Adipocyte (in vitro differentiated cells): ENCODE data around the gene RNF150.

Experiments
- DNase-seq: peaks from one replicate; pipeline ENCODE4 v3.0.0-alpha.2; 2015; ENCODE audit warnings: low read depth
- H3K27me3 ChIP-seq: replicated peaks from 2 replicates; pipeline ENCODE4 v1.7.0; 2013; ENCODE audit warnings: mild to moderate bottlenecking, low read length, moderate library complexity; ENCODE audit not compliant: control insufficient read depth, insufficient read depth
- H3K36me3 ChIP-seq: 2 replicates; pipeline ENCODE4 v1.7.0; 2013; ENCODE audit warnings: low read length, mild to moderate bottlenecking, moderate library complexity; ENCODE audit not compliant: control insufficient read depth, insufficient read depth, severe bottlenecking
- H3K4me1 ChIP-seq: 2 replicates; pipeline ENCODE4 v1.7.0; 2013; ENCODE audit warnings: mild to moderate bottlenecking, low read length, moderate library complexity; ENCODE audit not compliant: control insufficient read depth, insufficient read depth
- H3K4me3 ChIP-seq: 2 replicates; pipeline ENCODE4 v1.7.0; 2013; ENCODE audit warnings: mild to moderate bottlenecking, low read length, moderate library complexity
- H3K9ac ChIP-seq: 2 replicates; pipeline ENCODE4 v1.7.0; 2013; ENCODE audit warnings: mild to moderate bottlenecking, low read length, moderate library complexity
- H3K9me3 ChIP-seq: 2 replicates; pipeline ENCODE4 v1.7.0; 2013; ENCODE audit warnings: mild to moderate bottlenecking, low read length, moderate library complexity; ENCODE audit not compliant: control insufficient read depth

RNF150 gene

GRCh38 chr4:141101511-141101910 is 31.8 kb downstream of the RNF150 start:
- no peak overlapping the region for H3K4me3 ChIP-seq
- H3K27me3 ChIP-seq: no peaks in the 10 kb centered on the region
- H3K36me3 ChIP-seq: no peaks in the 10 kb centered on the region
- no peaks in the 10 kb centered on the region for H3K9me3 ChIP-seq
- H3K4me1 ChIP-seq: peaks cover 7% of the 10 kb centered on the region
- no peak overlapping the region for H3K9ac ChIP-seq
- DNase-seq: no peak

- H3K4me1 ChIP-seq: peaks cover 7% of the 10 kb centered on the region
- DNase-seq: peak; percentile 40
- H3K27me3 ChIP-seq: no peaks in the 10 kb centered on the region
- H3K4me3 ChIP-seq: no peak overlapping the region
- H3K36me3 ChIP-seq: no peaks in the 10 kb centered on the region
- no peak overlapping the region for H3K9ac ChIP-seq
- H3K9me3 ChIP-seq: peaks cover 3% of the 10 kb centered on the region
Measured at GRCh38 chr4:141099326-141099725, 33.9 kb downstream of the RNF150 start.

GRCh38 chr4:141098163-141098562 is 35.1 kb downstream of the RNF150 start:
- no peak for DNase-seq
- no peak overlapping the region for H3K4me3 ChIP-seq
- peaks cover 7% of the 10 kb centered on the region for H3K4me1 ChIP-seq
- H3K27me3 ChIP-seq: no peaks in the 10 kb centered on the region
- no peaks in the 10 kb centered on the region for H3K36me3 ChIP-seq
- H3K9ac ChIP-seq: no peak overlapping the region
- peaks cover 10% of the 10 kb centered on the region for H3K9me3 ChIP-seq

GRCh38 chr4:141090473-141090872 is 42.8 kb downstream of the RNF150 start:
- Histone ChIP-seq H3K27me3 (no peaks in the 10 kb centered on the region), H3K4me3 (no peak overlapping the region), H3K9ac (no peak overlapping the region), H3K4me1 (no peaks in the 10 kb centered on the region), H3K9me3 (peaks cover 10% of the 10 kb centered on the region), H3K36me3 (no peaks in the 10 kb centered on the region)
- no peak for DNase-seq

- no peaks in the 10 kb centered on the region for H3K9me3 ChIP-seq
- peaks cover 18% of the 10 kb centered on the region for H3K4me1 ChIP-seq
Measured at GRCh38 chr4:141081921-141082395, 51.3 kb downstream of the RNF150 start.

GRCh38 chr4:141080668-141081067 is 52.6 kb downstream of the RNF150 start:
- Histone ChIP-seq H3K4me3 (no peak overlapping the region), H3K36me3 (no peaks in the 10 kb centered on the region), H3K4me1 (peaks cover 18% of the 10 kb centered on the region), H3K9me3 (no peaks in the 10 kb centered on the region), H3K27me3 (no peaks in the 10 kb centered on the region), H3K9ac (no peak overlapping the region)
- no peak for DNase-seq

More at GRCh38 chr4:141081921-141082395, 51.3 kb downstream of the RNF150 start:
- no peaks in the 10 kb centered on the region for H3K36me3 ChIP-seq
- no peak overlapping the region for H3K9ac ChIP-seq
- peak; percentile 62 for DNase-seq
- H3K27me3 ChIP-seq: no peaks in the 10 kb centered on the region
- H3K4me3 ChIP-seq: peak overlapping the region; percentile 33

GRCh38 chr4:141079393-141079930 is 53.8 kb downstream of the RNF150 start:
- Histone ChIP-seq H3K4me3 (no peak overlapping the region), H3K9me3 (no peaks in the 10 kb centered on the region), H3K27me3 (no peaks in the 10 kb centered on the region), H3K4me1 (peaks cover 27% of the 10 kb centered on the region), H3K36me3 (no peaks in the 10 kb centered on the region), H3K9ac (no peak overlapping the region)
- no peak for DNase-seq

- Histone ChIP-seq H3K4me3 (no peak overlapping the region), H3K4me1 (peaks cover 33% of the 10 kb centered on the region), H3K36me3 (no peaks in the 10 kb centered on the region), H3K9ac (no peak overlapping the region), H3K9me3 (no peaks in the 10 kb centered on the region), H3K27me3 (no peaks in the 10 kb centered on the region)
- DNase-seq: peak; percentile 82
Measured at GRCh38 chr4:141078871-141079270, 54.4 kb downstream of the RNF150 start.

GRCh38 chr4:141077611-141078225 is 55.6 kb downstream of the RNF150 start:
- Histone ChIP-seq H3K9me3 (no peaks in the 10 kb centered on the region), H3K4me3 (no peak overlapping the region), H3K27me3 (no peaks in the 10 kb centered on the region), H3K9ac (no peak overlapping the region), H3K4me1 (peaks cover 36% of the 10 kb centered on the region), H3K36me3 (no peaks in the 10 kb centered on the region)
- DNase-seq: peak; percentile 41

GRCh38 chr4:141075553-141075952 is 57.7 kb downstream of the RNF150 start:
- H3K36me3 ChIP-seq: no peaks in the 10 kb centered on the region

GRCh38 chr4:141074098-141074878 is 59.0 kb downstream of the RNF150 start:
- Histone ChIP-seq H3K9me3 (no peaks in the 10 kb centered on the region), H3K9ac (no peak overlapping the region)
- DNase-seq: peak; percentile 75

More at GRCh38 chr4:141075553-141075952, 57.7 kb downstream of the RNF150 start:
- no peak overlapping the region for H3K9ac ChIP-seq
- no peaks in the 10 kb centered on the region for H3K9me3 ChIP-seq
- no peaks in the 10 kb centered on the region for H3K27me3 ChIP-seq
- peaks cover 36% of the 10 kb centered on the region for H3K4me1 ChIP-seq
- no peak for DNase-seq
- no peak overlapping the region for H3K4me3 ChIP-seq

More at GRCh38 chr4:141074098-141074878, 59.0 kb downstream of the RNF150 start:
- Histone ChIP-seq H3K4me1 (peaks cover 33% of the 10 kb centered on the region), H3K36me3 (no peaks in the 10 kb centered on the region), H3K4me3 (no peak overlapping the region), H3K27me3 (no peaks in the 10 kb centered on the region)
